KMS-11 (cell line): ENCODE measurements around the gene ALOX5AP.

Experiments used
- H2AFZ ChIP-seq: fragments of 200-600 bp; sonication (generic); 2 replicates; pipeline ENCODE4 v1.6.1; 2016; ENCODE audit warnings: antibody characterized with exemption, mixed run types, low read depth
- H3K27ac ChIP-seq: fragments of 200-600 bp; sonication (generic); 2 replicates; pipeline ENCODE4 v1.6.1; 2016; ENCODE audit warnings: mild to moderate bottlenecking, mixed run types
- H3K27me3 ChIP-seq: fragments of 200-600 bp; sonication (generic); 2 replicates; pipeline ENCODE4 v1.6.1; 2017; ENCODE audit warnings: mild to moderate bottlenecking, low read depth, mixed run types, moderate library complexity; ENCODE audit not compliant: insufficient read depth
- H3K36me3 ChIP-seq: fragments of 200-600 bp; sonication (generic); 2 replicates; pipeline ENCODE4 v1.6.1; 2017; ENCODE audit warnings: mild to moderate bottlenecking, mixed run types; ENCODE audit not compliant: insufficient read depth
- H3K4me1 ChIP-seq: fragments of 200-600 bp; sonication (generic); 2 replicates; pipeline ENCODE4 v1.6.1; 2016; ENCODE audit warnings: mild to moderate bottlenecking, low read depth, mixed run types; ENCODE audit not compliant: poor library complexity, severe bottlenecking
- H3K4me2 ChIP-seq: fragments of 200-600 bp; sonication (generic); 2 replicates; pipeline ENCODE4 v1.7.0; 2016; ENCODE audit warnings: mild to moderate bottlenecking, mixed run types
- H3K4me3 ChIP-seq: fragments of 200-600 bp; sonication (generic); IDR thresholded peaks from 2 replicates; pipeline ENCODE4 v1.6.1; 2017; ENCODE audit warnings: low read depth, low read length, mixed read lengths; ENCODE audit not compliant: insufficient read depth
- H3K79me2 ChIP-seq: fragments of 200-600 bp; sonication (generic); 2 replicates; pipeline ENCODE4 v1.6.1; 2016; ENCODE audit warnings: low read depth, mixed run types; ENCODE audit not compliant: insufficient read depth
- H3K9ac ChIP-seq: fragments of 200-600 bp; sonication (generic); 2 replicates; pipeline ENCODE4 v1.6.1; 2016; ENCODE audit warnings: mild to moderate bottlenecking, mixed run types
- H4K20me1 ChIP-seq: fragments of 200-600 bp; sonication (generic); 2 replicates; pipeline ENCODE4 v1.6.1; 2016; ENCODE audit warnings: mild to moderate bottlenecking, mixed run types; ENCODE audit not compliant: insufficient read depth
- CTCF ChIP-seq: fragments of 200-600 bp; sonication (generic); conservative IDR thresholded peaks from 2 replicates; pipeline ENCODE4 v1.6.1; 2017; ENCODE audit warnings: low read depth, mild to moderate bottlenecking, antibody characterized with exemption, low read length, moderate library complexity, mixed read lengths

The ALOX5AP gene

DNA sequence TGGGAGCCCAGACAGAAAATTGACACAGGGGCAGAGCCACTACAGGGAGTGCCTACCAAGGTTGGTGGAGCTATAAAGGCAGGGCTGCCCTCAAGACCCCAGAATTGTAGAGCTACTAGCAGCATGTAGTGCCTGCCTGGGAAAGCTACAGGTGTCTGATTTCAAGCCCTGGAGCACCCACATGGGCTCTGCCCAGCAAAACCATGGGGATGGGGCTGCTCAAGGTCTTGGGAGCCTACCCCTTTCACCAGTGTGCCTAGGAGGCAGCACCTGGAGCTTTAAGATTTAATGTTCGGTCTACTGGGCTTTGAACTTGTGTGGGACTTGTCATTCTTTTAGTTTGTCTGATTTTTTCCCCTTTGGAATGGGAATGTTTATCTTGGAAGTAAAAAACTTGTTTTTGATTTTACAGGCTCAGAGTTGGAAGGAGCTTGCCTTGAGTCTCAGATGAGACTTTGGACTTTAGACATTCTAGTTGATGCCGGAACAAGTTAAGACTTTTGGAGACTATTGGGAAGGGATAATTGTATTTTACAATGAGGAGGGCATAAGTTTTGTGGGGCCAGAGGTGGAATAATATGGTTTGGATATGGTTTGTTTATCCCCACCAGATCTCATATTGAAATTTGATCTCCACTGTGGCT lies 45.1 kb downstream of the ALOX5AP start:
- Histone ChIP-seq H3K9ac (no peak overlapping the region), H3K27ac (no peak overlapping the region), H4K20me1 (no peaks in the 10 kb centered on the region), H3K27me3 (no peaks in the 10 kb centered on the region), H3K4me1 (no peaks in the 10 kb centered on the region), H3K79me2 (no peaks in the 10 kb centered on the region), H2AFZ (no peak overlapping the region), H3K4me3 (no peak overlapping the region), H3K36me3 (no peaks in the 10 kb centered on the region), H3K4me2 (no peak overlapping the region)
- TF ChIP-seq CTCF: no peak

GRCh38 chr13:30785191-30785850 lies 50.0 kb downstream of the ALOX5AP start:
- Histone ChIP-seq H3K79me2 (no peaks in the 10 kb centered on the region), H3K9ac (no peak overlapping the region), H3K4me1 (no peaks in the 10 kb centered on the region), H4K20me1 (no peaks in the 10 kb centered on the region), H3K4me2 (no peak overlapping the region), H3K4me3 (no peak overlapping the region), H2AFZ (no peak overlapping the region), H3K27ac (no peak overlapping the region), H3K36me3 (no peaks in the 10 kb centered on the region), H3K27me3 (no peaks in the 10 kb centered on the region)
- no peak for TF ChIP-seq CTCF

DNA sequence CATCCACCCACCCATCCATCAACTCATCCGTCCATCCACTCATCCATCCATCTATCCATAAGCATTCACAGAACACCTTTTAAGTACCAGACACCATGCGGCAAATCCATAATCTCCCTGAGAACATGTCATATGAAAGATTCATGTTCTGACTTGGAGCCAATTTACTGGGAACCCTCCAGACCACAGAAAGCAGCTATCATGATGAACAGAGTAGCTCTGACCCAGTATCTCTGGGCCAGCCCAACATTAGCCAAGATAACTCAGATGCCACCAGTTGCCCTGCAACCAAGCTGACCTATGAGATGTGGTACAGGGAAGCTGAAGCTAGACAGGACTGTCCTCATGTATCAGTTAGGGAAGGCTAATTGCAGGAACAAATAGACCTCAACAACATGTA lies 51.3 kb downstream of the ALOX5AP start:
- no peaks in the 10 kb centered on the region for H3K36me3 ChIP-seq
- no peak overlapping the region for H3K4me3 ChIP-seq
- H4K20me1 ChIP-seq: no peaks in the 10 kb centered on the region
- no peak overlapping the region for H2AFZ ChIP-seq
- H3K9ac ChIP-seq: no peak overlapping the region
- H3K79me2 ChIP-seq: no peaks in the 10 kb centered on the region
- no peak overlapping the region for H3K27ac ChIP-seq
- no peak for TF ChIP-seq CTCF
- no peaks in the 10 kb centered on the region for H3K4me1 ChIP-seq
- H3K27me3 ChIP-seq: no peaks in the 10 kb centered on the region
- no peak overlapping the region for H3K4me2 ChIP-seq

GRCh38 chr13:30787738-30788525 lies 52.6 kb downstream of the ALOX5AP start:
- Histone ChIP-seq H3K27ac (no peak overlapping the region), H3K4me3 (no peak overlapping the region), H3K9ac (no peak overlapping the region), H3K79me2 (no peaks in the 10 kb centered on the region), H3K4me2 (no peak overlapping the region), H3K4me1 (no peaks in the 10 kb centered on the region), H3K36me3 (no peaks in the 10 kb centered on the region), H4K20me1 (no peaks in the 10 kb centered on the region), H2AFZ (no peak overlapping the region), H3K27me3 (no peaks in the 10 kb centered on the region)
- TF ChIP-seq CTCF: no peak
